ENCODE data around the gene SIX3. TPM values are rescaled to one million over a fixed set of nuclear protein-coding genes. Genes with fewer than 3 reads are reported as not detected.
A peak's percentile ranks its signal among the peaks of the same experiment; 100 is the strongest.

SIX3 gene
- polyA plus RNA-seq, 1 of the 3 experiments (the other 2 are of a cell fraction) = 0.58 TPM

GRCh38 chr2:44989176-44989575 is 47.7 kb downstream of the SIX3 start:
- no peaks in the 10 kb centered on the region for H3K79me2 ChIP-seq (ENCODE audit: insufficient read depth)
- no peak overlapping the region for H2AFZ ChIP-seq (ENCODE audit: low read depth)
- H3K9me2 ChIP-seq = no peaks in the 10 kb centered on the region
- TF ChIP-seq USF2 (IDR thresholded peaks at IDR 0.05; ENCODE audit: borderline replicate concordance, low read depth, low read length) (no peak), FOXJ3 (CRISPR knock-in tag; IDR thresholded peaks at IDR 0.05) (no peak)
- ChIA-PET CTCF (interaction anchor here (1.1 to 12.3 kb wide), 4 partner anchors 8 to 590 kb away, joined by 4 to 318 read pairs (median 52); partner anchors contain the start of gene SIX2), POLR2A (no interaction called here)
- no peaks in the 10 kb centered on the region for H3F3A ChIP-seq (replicated peaks; ENCODE audit: insufficient read depth)
- H3K9ac ChIP-seq = no peak overlapping the region
- 78% methylated on average over 2 of the region's 2 CpGs for WGBS (ENCODE audit: low lambda C conversion rate)
- no peak overlapping the region for H3K4me2 ChIP-seq
- no peak for DNase-seq
- no peaks in the 10 kb centered on the region for H3K36me3 ChIP-seq (replicated peaks in 1 of 2; ENCODE audit: control insufficient read depth in 1 of 2, insufficient read depth in 2 of 2, low read length in 1 of 2)
- no peaks in the 10 kb centered on the region for H4K20me1 ChIP-seq (ENCODE audit: insufficient read depth)
- no peaks in the 10 kb centered on the region for H3K27me3 ChIP-seq (ENCODE audit: insufficient read depth)
- no peak overlapping the region for H3K4me3 ChIP-seq (ENCODE audit: low read depth in 2 of 2, low read length in 1 of 2)
- H3K9me3 ChIP-seq = 0 out of 2 replicates have a peak, but pooled peaks cover 8% of the 10 kb centered on the region
- peaks cover 0 to 2% of the 10 kb centered on the region in 2 experiments; a peak in 1 of 4 replicates for H3K4me1 ChIP-seq (ENCODE audit: control insufficient read depth in 1 of 2, insufficient read depth in 2 of 2, low read depth in 1 of 2, low read length in 1 of 2)
- H3K27ac ChIP-seq (ENCODE audit: low read depth in 2 of 2, low read length in 1 of 2) = no peak overlapping the region

- CTCF ChIA-PET = interaction anchor here (1.0 kb wide), 1 partner anchor 500 kb away, joined by 3 read pairs; no protein-coding TSS in a partner anchor
- no peaks in the 10 kb centered on the region for H3F3A ChIP-seq (replicated peaks; ENCODE audit: insufficient read depth)
- H3K9me2 ChIP-seq = no peaks in the 10 kb centered on the region
- peak; percentile 50 for DNase-seq
- no peak overlapping the region for H2AFZ ChIP-seq (ENCODE audit: low read depth)
- H3K79me2 ChIP-seq (ENCODE audit: insufficient read depth) = no peaks in the 10 kb centered on the region
- no peak overlapping the region for H3K4me2 ChIP-seq
- H3K36me3 ChIP-seq (replicated peaks in 1 of 2; ENCODE audit: control insufficient read depth in 1 of 2, insufficient read depth in 2 of 2, low read length in 1 of 2) = no peaks in the 10 kb centered on the region
- 43% methylated on average over 1 of the region's 1 CpG for WGBS (ENCODE audit: low lambda C conversion rate)
- no peak overlapping the region for H3K4me3 ChIP-seq (ENCODE audit: low read depth in 2 of 2, low read length in 1 of 2)
- H3K4me1 ChIP-seq (ENCODE audit: control insufficient read depth in 1 of 2, insufficient read depth in 2 of 2, low read depth in 1 of 2, low read length in 1 of 2) = peaks cover 0 to 8% of the 10 kb centered on the region in 2 experiments; a peak in 2 of 4 replicates
- H3K27ac ChIP-seq (ENCODE audit: low read depth in 2 of 2, low read length in 1 of 2) = no peak overlapping the region
- H4K20me1 ChIP-seq (ENCODE audit: insufficient read depth) = no peaks in the 10 kb centered on the region
- H3K9me3 ChIP-seq = no peaks in the 10 kb centered on the region
- H3K9ac ChIP-seq = no peak overlapping the region
- TF ChIP-seq RCOR1 (IDR thresholded peaks at IDR 0.05; ENCODE audit: low read length) (peak; percentile 98), FOSL2 (IDR thresholded peaks at IDR 0.05; ENCODE audit: borderline replicate concordance, low read depth) (no peak), GATA2 (CRISPR knock-in tag; IDR thresholded peaks at IDR 0.05) (peak; percentile 86), TCF12 (IDR thresholded peaks at IDR 0.05) (no peak), FOXM1 (IDR thresholded peaks at IDR 0.05; ENCODE audit: low read depth) (no peak), PBX3 (IDR thresholded peaks at IDR 0.05) (no peak), EP300 (IDR thresholded peaks at IDR 0.05; ENCODE audit: borderline replicate concordance in 1 of 2, low read depth in 1 of 2, low read length in 1 of 2) (peak in 1 of 2 experiments; percentile 72; a peak in 2 of 4 replicates), MEF2A (IDR thresholded peaks at IDR 0.05; ENCODE audit: borderline replicate concordance, low read depth) (no peak), FOXJ3 (CRISPR knock-in tag; IDR thresholded peaks at IDR 0.05) (peak; percentile 49; the same call in 1 of the 2 replicates), MXI1 (IDR thresholded peaks at IDR 0.05; ENCODE audit: low read depth, low read length) (peak; percentile 29; the same call in 1 of the 2 replicates), RAD21 (IDR thresholded peaks at IDR 0.05; ENCODE audit: low read length) (no peak), CHD2 (IDR thresholded peaks at IDR 0.05; ENCODE audit: low read length, partially characterized antibody) (peak; percentile 32)
- H3K27me3 ChIP-seq (ENCODE audit: insufficient read depth) = peaks cover 8% of the 10 kb centered on the region; the same call in 1 of the 2 replicates
- POLR2A ChIA-PET = no interaction called here
These were observed 52.9 kb downstream of the SIX3 start for GRCh38 chr2:44994377-44994776.

Small RNA genes lying within 50 kb of the gene (small RNA-seq; reads per million reads assigned to genes)
- gene RF02246 = 0 to 4.2 (median 0) reads per million in 7 experiments
- gene RF02247 = 0 reads per million in 7 experiments
- gene RF02248 = 0 reads per million in 7 experiments
- 0 reads per million in 7 experiments for gene RF02250
- 0 reads per million in 7 experiments for gene RF02251
- gene RF02252 = 0 reads per million in 7 experiments

Other genes with a start within 250 kb of the SIX3 start
- 0.45 and 0.76 TPM in 2 replicates for gene SIX2, start 67.8 kb downstream of the SIX3 start, polyA plus RNA-seq (2012; rRNA removed)